GM12864 (cell line): ENCODE measurements around the gene ZEB2.

ENCODE experiments used
- DNase-seq: peaks from one replicate; pipeline ENCODE4 v3.0.0-alpha.2; 2011; ENCODE audit warnings: low read depth
- H3K4me3 ChIP-seq: 2 replicates; pipeline ENCODE4 v1.5.1; 2011; ENCODE audit warnings: mild to moderate bottlenecking, low read depth, low read length, control low read depth
- TF ChIP-seq, protein P1 (sequence below): IDR thresholded peaks from 2 replicates; pipeline ENCODE4 v1.5.1; 2011; ENCODE audit warnings: low read depth, mild to moderate bottlenecking, moderate library complexity, low read length, control low read depth, inconsistent platforms; ENCODE audit errors: missing control alignments

The ZEB2 gene

DNA sequence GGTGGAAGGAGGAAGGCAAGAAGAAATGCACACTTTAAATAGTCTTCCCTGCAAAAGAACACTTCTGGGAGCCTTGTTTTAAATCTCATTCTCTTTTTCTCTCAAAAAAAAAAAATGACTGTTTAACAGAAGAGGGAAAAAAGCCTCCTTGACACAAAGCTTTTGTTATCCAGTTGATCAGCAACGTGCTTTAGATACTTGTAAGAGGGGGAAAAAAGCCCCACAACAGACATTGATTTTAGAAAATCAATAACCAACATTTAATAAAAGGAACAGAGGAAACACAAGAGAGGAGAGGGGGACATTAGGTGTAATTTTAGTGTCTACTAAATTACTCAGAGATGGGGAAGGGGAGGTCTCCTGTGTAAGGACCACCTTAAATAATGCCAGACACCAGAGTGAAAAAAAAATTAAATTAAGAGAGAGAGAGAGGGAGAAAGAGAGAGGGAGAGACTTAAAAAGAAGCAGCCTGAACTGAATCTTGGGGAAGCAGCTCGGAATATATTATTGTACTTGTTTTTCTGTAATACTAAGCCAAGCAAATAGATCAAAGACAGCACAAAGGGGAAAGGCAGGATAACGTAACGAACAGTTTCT, 4.7 kb downstream of the ZEB2 start:
- no peak overlapping the region for H3K4me3 ChIP-seq
- TF ChIP-seq, protein P1, sequence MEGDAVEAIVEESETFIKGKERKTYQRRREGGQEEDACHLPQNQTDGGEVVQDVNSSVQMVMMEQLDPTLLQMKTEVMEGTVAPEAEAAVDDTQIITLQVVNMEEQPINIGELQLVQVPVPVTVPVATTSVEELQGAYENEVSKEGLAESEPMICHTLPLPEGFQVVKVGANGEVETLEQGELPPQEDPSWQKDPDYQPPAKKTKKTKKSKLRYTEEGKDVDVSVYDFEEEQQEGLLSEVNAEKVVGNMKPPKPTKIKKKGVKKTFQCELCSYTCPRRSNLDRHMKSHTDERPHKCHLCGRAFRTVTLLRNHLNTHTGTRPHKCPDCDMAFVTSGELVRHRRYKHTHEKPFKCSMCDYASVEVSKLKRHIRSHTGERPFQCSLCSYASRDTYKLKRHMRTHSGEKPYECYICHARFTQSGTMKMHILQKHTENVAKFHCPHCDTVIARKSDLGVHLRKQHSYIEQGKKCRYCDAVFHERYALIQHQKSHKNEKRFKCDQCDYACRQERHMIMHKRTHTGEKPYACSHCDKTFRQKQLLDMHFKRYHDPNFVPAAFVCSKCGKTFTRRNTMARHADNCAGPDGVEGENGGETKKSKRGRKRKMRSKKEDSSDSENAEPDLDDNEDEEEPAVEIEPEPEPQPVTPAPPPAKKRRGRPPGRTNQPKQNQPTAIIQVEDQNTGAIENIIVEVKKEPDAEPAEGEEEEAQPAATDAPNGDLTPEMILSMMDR, result no peak
- no peak for DNase-seq

DNA sequence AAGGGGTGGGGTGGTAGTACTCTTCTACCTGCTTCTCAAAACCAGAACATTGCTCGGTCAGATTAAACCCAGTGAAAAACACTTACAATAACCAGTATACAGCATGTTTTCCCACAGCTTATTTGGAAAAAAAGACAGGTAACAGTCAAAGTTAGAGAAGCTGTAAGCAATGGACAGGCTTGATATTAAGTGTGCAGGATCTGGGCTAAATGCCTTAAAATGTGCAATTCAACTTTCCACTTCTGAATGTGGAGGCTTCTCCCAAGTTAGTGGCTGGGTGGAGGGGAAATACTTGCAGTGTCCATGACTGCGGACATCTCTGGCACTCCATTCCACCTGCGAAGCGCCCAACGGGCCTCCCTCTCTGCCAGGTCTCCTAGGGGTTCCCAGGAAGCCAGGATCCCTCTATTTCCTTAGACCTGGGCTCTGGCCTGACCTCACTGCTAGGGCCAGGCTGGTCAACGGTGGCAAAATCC, 5.3 kb downstream of the ZEB2 start:
- no peak for DNase-seq
- H3K4me3 ChIP-seq, result no peak overlapping the region
- TF ChIP-seq, protein P1, result no peak

GRCh38 chr2:144513388-144514101, 6.4 kb downstream of the ZEB2 start:
- H3K4me3 ChIP-seq, result no peak overlapping the region

GRCh38 chr2:144512891-144513351, 7.0 kb downstream of the ZEB2 start:
- TF ChIP-seq, protein P1, result no peak
- no peak overlapping the region for H3K4me3 ChIP-seq
- DNase-seq, result no peak

More at GRCh38 chr2:144513388-144514101, 6.4 kb downstream of the ZEB2 start:
- DNase-seq, result no peak
- TF ChIP-seq, protein P1, result no peak

DNA sequence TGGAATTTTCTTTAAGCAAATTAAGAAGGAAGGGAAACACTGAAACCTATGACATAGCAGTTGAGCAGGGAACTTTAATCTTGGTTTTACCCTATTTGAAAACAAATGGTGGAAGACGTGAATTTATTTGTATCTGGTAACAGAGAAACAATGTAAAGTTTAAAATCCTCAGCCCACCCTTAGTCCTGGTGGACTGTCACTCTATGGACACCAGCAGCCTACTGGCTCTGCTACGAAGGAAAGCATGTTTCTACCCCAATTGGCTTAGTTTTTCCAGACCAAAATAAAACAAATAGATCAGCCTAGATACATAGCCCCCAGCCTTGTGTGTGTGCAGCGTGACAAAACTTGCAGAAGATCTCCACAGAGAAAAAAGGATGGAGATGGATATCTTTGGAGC, 7.4 kb downstream of the ZEB2 start:
- no peak for DNase-seq
- H3K4me3 ChIP-seq, result no peak overlapping the region
- TF ChIP-seq, protein P1, result no peak

- no peak for DNase-seq
- TF ChIP-seq, protein P1, result no peak
- no peak overlapping the region for H3K4me3 ChIP-seq
Measured at GRCh38 chr2:144511937-144512336, 8.0 kb downstream of the ZEB2 start.
